SK-N-SH (cell line): Measurements from ENCODE around the gene CACNA2D3. TPM values are rescaled to one million over a fixed set of nuclear protein-coding genes. Genes with fewer than 3 reads are reported as not detected.

Experiments
- CTCF ChIA-PET: fragments of 300-600, 350-600 bp; formaldehyde crosslinking; extraction: SDS; loops from one replicate; lab custom pipeline; 2021; lab: Yijun Ruan, JAX
- POLR2A ChIA-PET: fragments of 350-600 bp; sonication (Branson Sonifier 250); formaldehyde crosslinking; extraction: SDS; loops from one replicate; lab custom pipeline; 2020; ENCODE audit warnings: antibody characterized with exemption, inconsistent platforms; lab: Yijun Ruan, JAX
- DNase-seq: peaks from one replicate; pipeline ENCODE4 v3.0.0; 2012
- H2AFZ ChIP-seq: fragments of 200-600 bp; sonication (generic); 2 replicates; pipeline ENCODE4 v1.8.1; 2016; ENCODE audit warnings: antibody characterized with exemption, mild to moderate bottlenecking, low read depth
- H3F3A ChIP-seq: fragments of 200-600 bp; sonication (generic); replicated peaks from 2 replicates; pipeline ENCODE3; 2016; ENCODE audit warnings: antibody characterized with exemption, mild to moderate bottlenecking; ENCODE audit not compliant: insufficient read depth
- H3K27ac ChIP-seq, 2 experiments: fragments of 200-500 bp in 1 of 2; fragments of 200-600 bp in 1 of 2; sonication (Bioruptor generic) in 1 of 2; sonication (generic), shearing (Covaris generic) in 1 of 2; 2 replicates each; pipeline versions ENCODE4 v1.5.1 to v1.6.1; 2014 to 2016; ENCODE audit warnings: low read depth in 2 of 2, inconsistent platforms in 1 of 2, low read length in 1 of 2, mild to moderate bottlenecking in 1 of 2, mixed read lengths in 1 of 2
- H3K27me3 ChIP-seq: fragments of 200-600 bp; sonication (generic), shearing (Covaris generic); 2 replicates; pipeline ENCODE4 v1.6.1; 2016; ENCODE audit warnings: mixed run types; ENCODE audit not compliant: insufficient read depth
- H3K36me3 ChIP-seq, 2 experiments: fragments of 200-500 bp in 1 of 2; fragments of 200-600 bp in 1 of 2; sonication (Bioruptor generic) in 1 of 2; sonication (generic) in 1 of 2; replicated peaks in 1 of 2; 2 replicates each; pipeline versions ENCODE3 to v1.5.1; 2014 to 2016; ENCODE audit warnings: low read length in 1 of 2, mild to moderate bottlenecking in 1 of 2; ENCODE audit not compliant: insufficient read depth in 2 of 2, control insufficient read depth in 1 of 2
- H3K4me1 ChIP-seq, 2 experiments: fragments of 200-500 bp in 1 of 2; fragments of 200-600 bp in 1 of 2; sonication (Bioruptor generic) in 1 of 2; sonication (generic), shearing (Covaris generic) in 1 of 2; 2 replicates each; pipeline versions ENCODE4 v1.5.1 to v1.6.1; 2014 to 2016; ENCODE audit warnings: low read depth in 1 of 2, low read length in 1 of 2, mixed run types in 1 of 2; ENCODE audit not compliant: insufficient read depth in 2 of 2, control insufficient read depth in 1 of 2
- H3K4me2 ChIP-seq: fragments of 200-600 bp; sonication (generic), shearing (Covaris generic); 2 replicates; pipeline ENCODE4 v1.6.1; 2017; ENCODE audit warnings: mixed run types
- H3K4me3 ChIP-seq, 2 experiments: fragments of 200-500 bp in 1 of 2; fragments of 200-600 bp in 1 of 2; sonication (Bioruptor generic) in 1 of 2; sonication (generic), shearing (Covaris generic) in 1 of 2; 2 replicates each; pipeline versions ENCODE4 v1.5.1 to v1.8.1; 2014 to 2016; ENCODE audit warnings: low read depth in 2 of 2, inconsistent platforms in 1 of 2, low read length in 1 of 2, mild to moderate bottlenecking in 1 of 2, mixed read lengths in 1 of 2, moderate library complexity in 1 of 2
- H3K79me2 ChIP-seq: fragments of 200-600 bp; sonication (generic); 2 replicates; pipeline ENCODE4 v1.8.1; 2017; ENCODE audit warnings: mild to moderate bottlenecking; ENCODE audit not compliant: insufficient read depth
- H3K9ac ChIP-seq: fragments of 200-600 bp; sonication (generic); 2 replicates; pipeline ENCODE4 v1.6.1; 2017; ENCODE audit warnings: mixed run types
- H3K9me2 ChIP-seq: fragments of 200-600 bp; sonication (generic); 2 replicates; pipeline ENCODE4 v1.6.1; 2017; ENCODE audit warnings: mixed run types
- H3K9me3 ChIP-seq: fragments of 200-600 bp; sonication (generic); 2 replicates; pipeline ENCODE4 v1.6.1; 2017; ENCODE audit warnings: mixed run types, mild to moderate bottlenecking, moderate library complexity
- H4K20me1 ChIP-seq: fragments of 200-600 bp; sonication (generic); 2 replicates; pipeline ENCODE4 v1.6.1; 2017; ENCODE audit warnings: mild to moderate bottlenecking, mixed run types; ENCODE audit not compliant: insufficient read depth
- ELF1 ChIP-seq: IDR thresholded peaks from 2 replicates; pipeline ENCODE4 v1.4.0; 2012
- EZH2phosphoT487 ChIP-seq: fragments of 200-600 bp; sonication (generic); IDR thresholded peaks from 2 replicates; pipeline ENCODE4 v1.6.1; 2017; ENCODE audit warnings: low read depth, mixed run types, mild to moderate bottlenecking, antibody characterized with exemption, moderate library complexity, borderline replicate concordance
- GATA2 ChIP-seq: sonication (generic); formaldehyde crosslinking; IDR thresholded peaks from 2 replicates; pipeline ENCODE4 v1.5.0; 2020; ENCODE audit warnings: mild to moderate bottlenecking, missing genetic modification reagents
- JUND ChIP-seq: IDR thresholded peaks from 2 replicates; pipeline ENCODE4 v1.4.0; 2012
- MXI1 ChIP-seq: IDR thresholded peaks from 2 replicates; pipeline ENCODE4 v1.6.1; 2012; ENCODE audit warnings: mild to moderate bottlenecking, low read depth, low read length, improper control_type of control experiment
- NFIC ChIP-seq: IDR thresholded peaks from 2 replicates; pipeline ENCODE4 v1.4.0; 2012; ENCODE audit warnings: borderline replicate concordance
- NRF1 ChIP-seq: IDR thresholded peaks from 2 replicates; pipeline ENCODE4 v1.6.1; 2012; ENCODE audit warnings: low read depth, mild to moderate bottlenecking, low read length
- RAD21 ChIP-seq: IDR thresholded peaks from 2 replicates; pipeline ENCODE4 v1.6.1; 2012; ENCODE audit warnings: mild to moderate bottlenecking, low read length
- RCOR1 ChIP-seq: fragments of 150-350 bp; IDR thresholded peaks from 2 replicates; pipeline ENCODE4 v1.6.1; 2017; ENCODE audit warnings: antibody characterized with exemption, low read length
- RFX5 ChIP-seq: IDR thresholded peaks from 2 replicates; pipeline ENCODE4 v1.6.1; 2012; ENCODE audit warnings: mild to moderate bottlenecking, improper control_type of control experiment, low read length
- TCF12 ChIP-seq: IDR thresholded peaks from 2 replicates; pipeline ENCODE4 v1.4.0; 2012
- YY1 ChIP-seq: IDR thresholded peaks from 2 replicates; pipeline ENCODE4 v1.4.0; 2012; ENCODE audit warnings: low read depth, mild to moderate bottlenecking
- WGBS: methylation state at CpG from one replicate; pipeline ENCODE4 v1.1.6; 2017; ENCODE audit warnings: low lambda C conversion rate; 5-methylcytosine and 5-hydroxymethylcytosine counted together
- polyA plus RNA-seq, 3 experiments: library from polyadenylated mRNA; depleted of rRNA; stranded (reverse); fragments of >200 nt; gene quantifications; 2 replicates each; pipeline ENCODE4 v1.2.3, GENCODE V29; 2012
- TF ChIP-seq, protein P1 (sequence below): IDR thresholded peaks from 2 replicates; pipeline ENCODE4 v1.4.0; 2012; ENCODE audit warnings: low read depth
- TF ChIP-seq, protein P2 (sequence below): IDR thresholded peaks from 2 replicates; pipeline ENCODE4 v1.4.0; 2012; ENCODE audit warnings: low read depth, borderline replicate concordance
- TF ChIP-seq, protein P3 (sequence below): fragments of 150-350 bp; IDR thresholded peaks from 2 replicates; pipeline ENCODE4 v1.6.1; 2017; ENCODE audit warnings: antibody characterized with exemption, low read length, low read depth, borderline replicate concordance
- TF ChIP-seq, protein P4 (sequence below): fragments of 200-600 bp; sonication (generic); IDR thresholded peaks from 2 replicates; pipeline ENCODE4 v1.6.1; 2017; ENCODE audit warnings: antibody characterized with exemption, mild to moderate bottlenecking, moderate library complexity

CACNA2D3 gene
- polyA plus RNA-seq, 1 of the 3 experiments (the other 2 are of a cell fraction) = 0.15 TPM

DNA sequence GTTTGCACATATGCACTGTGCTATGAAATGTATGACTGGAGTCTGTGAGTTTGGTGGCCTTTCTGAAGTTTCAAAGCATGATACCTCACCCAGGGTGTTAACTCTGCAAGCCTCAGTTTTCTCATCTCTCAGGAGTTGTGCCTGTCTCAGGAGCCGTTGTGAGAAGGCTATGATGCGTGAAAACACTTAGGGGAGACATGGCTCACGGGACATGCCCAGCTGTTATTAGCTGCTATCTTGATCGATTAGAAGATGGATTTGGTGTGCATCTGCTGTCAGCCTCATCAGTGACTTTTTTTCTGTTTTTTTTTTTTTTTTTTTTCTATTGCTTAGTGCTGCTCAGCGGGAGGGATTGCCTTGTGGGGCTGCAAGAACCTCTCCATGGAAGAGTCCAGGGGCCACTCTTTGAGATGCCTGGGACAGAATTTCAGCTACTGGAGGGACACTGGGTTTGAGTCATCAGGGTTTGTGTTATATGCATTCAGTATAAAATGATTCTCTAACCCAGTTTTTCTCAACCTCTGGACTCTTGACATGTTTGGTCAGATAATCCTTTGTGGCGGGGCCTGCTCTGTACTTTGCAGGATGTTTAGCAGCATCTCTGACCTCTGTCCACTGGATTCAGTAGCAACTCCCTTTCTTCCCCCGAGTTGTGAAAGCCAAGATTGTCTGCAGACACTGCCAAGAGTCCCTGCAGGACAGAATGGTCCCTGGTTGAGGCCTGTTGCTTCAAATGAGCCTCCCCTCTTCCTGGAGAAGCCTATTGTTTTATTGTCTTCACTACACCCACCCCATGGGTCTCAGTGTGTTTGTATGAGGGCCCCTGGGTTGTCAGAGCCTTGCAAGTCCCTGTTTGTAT, 181.4 kb downstream of the CACNA2D3 start:
- Histone ChIP-seq H3F3A (no peaks in the 10 kb centered on the region), H2AFZ (no peak overlapping the region), H3K9me2 (no peaks in the 10 kb centered on the region), H3K79me2 (no peaks in the 10 kb centered on the region), H4K20me1 (no peaks in the 10 kb centered on the region), H3K4me1 (no peaks in the 10 kb centered on the region; a peak in 1 of 4 replicates), H3K27me3 (no peaks in the 10 kb centered on the region), H3K9ac (no peak overlapping the region), H3K36me3 (no peaks in the 10 kb centered on the region), H3K27ac (no peak overlapping the region), H3K4me2 (no peak overlapping the region), H3K4me3 (no peak overlapping the region), H3K9me3 (no peaks in the 10 kb centered on the region)
- WGBS = 22% methylated on average over 7 of the region's 7 CpGs
- no peak for DNase-seq
- ChIA-PET POLR2A (no interaction called here), CTCF (no interaction called here)
- TF ChIP-seq NFIC (no peak), MXI1 (no peak), EZH2phosphoT487 (no peak), TCF12 (no peak), RAD21 (no peak), ELF1 (no peak), NRF1 (no peak), RCOR1 (no peak), JUND (no peak), RFX5 (no peak), YY1 (no peak), GATA2 (CRISPR knock-in tag) (no peak)
- TF ChIP-seq, protein P1, sequence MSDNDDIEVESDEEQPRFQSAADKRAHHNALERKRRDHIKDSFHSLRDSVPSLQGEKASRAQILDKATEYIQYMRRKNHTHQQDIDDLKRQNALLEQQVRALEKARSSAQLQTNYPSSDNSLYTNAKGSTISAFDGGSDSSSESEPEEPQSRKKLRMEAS = no peak
- TF ChIP-seq, protein P2, sequence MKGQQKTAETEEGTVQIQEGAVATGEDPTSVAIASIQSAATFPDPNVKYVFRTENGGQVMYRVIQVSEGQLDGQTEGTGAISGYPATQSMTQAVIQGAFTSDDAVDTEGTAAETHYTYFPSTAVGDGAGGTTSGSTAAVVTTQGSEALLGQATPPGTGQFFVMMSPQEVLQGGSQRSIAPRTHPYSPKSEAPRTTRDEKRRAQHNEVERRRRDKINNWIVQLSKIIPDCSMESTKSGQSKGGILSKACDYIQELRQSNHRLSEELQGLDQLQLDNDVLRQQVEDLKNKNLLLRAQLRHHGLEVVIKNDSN = no peak
- TF ChIP-seq, protein P3, sequence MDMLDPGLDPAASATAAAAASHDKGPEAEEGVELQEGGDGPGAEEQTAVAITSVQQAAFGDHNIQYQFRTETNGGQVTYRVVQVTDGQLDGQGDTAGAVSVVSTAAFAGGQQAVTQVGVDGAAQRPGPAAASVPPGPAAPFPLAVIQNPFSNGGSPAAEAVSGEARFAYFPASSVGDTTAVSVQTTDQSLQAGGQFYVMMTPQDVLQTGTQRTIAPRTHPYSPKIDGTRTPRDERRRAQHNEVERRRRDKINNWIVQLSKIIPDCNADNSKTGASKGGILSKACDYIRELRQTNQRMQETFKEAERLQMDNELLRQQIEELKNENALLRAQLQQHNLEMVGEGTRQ = no peak
- TF ChIP-seq, protein P4, sequence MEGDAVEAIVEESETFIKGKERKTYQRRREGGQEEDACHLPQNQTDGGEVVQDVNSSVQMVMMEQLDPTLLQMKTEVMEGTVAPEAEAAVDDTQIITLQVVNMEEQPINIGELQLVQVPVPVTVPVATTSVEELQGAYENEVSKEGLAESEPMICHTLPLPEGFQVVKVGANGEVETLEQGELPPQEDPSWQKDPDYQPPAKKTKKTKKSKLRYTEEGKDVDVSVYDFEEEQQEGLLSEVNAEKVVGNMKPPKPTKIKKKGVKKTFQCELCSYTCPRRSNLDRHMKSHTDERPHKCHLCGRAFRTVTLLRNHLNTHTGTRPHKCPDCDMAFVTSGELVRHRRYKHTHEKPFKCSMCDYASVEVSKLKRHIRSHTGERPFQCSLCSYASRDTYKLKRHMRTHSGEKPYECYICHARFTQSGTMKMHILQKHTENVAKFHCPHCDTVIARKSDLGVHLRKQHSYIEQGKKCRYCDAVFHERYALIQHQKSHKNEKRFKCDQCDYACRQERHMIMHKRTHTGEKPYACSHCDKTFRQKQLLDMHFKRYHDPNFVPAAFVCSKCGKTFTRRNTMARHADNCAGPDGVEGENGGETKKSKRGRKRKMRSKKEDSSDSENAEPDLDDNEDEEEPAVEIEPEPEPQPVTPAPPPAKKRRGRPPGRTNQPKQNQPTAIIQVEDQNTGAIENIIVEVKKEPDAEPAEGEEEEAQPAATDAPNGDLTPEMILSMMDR = no peak
